ENCODE data around the gene ALG12.

The ALG12 gene

DNA sequence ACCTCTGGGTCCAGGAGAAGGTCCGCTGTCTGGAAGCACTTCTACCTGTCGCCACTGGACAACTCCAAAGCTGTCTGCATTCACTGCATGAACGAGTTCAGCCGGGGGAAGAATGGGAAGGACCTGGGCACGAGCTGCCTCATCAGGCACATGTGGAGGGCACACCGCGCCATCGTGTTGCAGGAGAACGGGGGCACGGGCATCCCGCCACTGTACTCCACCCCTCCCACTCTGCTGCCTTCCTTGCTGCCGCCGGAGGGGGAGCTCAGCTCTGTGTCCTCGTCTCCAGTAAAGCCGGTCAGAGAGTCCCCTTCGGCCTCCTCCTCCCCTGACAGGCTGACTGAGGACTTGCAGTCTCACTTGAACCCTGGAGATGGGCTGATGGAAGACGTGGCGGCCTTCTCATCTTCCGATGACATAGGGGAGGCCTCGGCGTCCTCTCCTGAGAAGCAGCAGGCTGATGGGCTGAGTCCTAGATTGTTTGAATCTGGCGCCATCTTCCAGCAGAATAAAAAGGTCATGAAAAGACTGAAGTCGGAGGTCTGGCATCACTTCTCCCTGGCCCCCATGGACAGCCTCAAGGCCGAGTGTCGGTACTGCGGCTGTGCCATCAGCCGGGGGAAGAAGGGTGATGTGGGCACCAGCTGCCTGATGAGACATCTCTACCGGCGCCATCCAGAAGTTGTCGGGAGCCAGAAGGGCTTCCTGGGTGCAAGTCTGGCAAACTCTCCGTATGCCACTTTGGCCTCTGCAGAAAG is 33.6 kb downstream of the ALG12 start:
- H3K4me3 ChIP-seq (ENCODE audit: low read depth, low read length), result no peak overlapping the region
- TF ChIP-seq, protein P1, sequence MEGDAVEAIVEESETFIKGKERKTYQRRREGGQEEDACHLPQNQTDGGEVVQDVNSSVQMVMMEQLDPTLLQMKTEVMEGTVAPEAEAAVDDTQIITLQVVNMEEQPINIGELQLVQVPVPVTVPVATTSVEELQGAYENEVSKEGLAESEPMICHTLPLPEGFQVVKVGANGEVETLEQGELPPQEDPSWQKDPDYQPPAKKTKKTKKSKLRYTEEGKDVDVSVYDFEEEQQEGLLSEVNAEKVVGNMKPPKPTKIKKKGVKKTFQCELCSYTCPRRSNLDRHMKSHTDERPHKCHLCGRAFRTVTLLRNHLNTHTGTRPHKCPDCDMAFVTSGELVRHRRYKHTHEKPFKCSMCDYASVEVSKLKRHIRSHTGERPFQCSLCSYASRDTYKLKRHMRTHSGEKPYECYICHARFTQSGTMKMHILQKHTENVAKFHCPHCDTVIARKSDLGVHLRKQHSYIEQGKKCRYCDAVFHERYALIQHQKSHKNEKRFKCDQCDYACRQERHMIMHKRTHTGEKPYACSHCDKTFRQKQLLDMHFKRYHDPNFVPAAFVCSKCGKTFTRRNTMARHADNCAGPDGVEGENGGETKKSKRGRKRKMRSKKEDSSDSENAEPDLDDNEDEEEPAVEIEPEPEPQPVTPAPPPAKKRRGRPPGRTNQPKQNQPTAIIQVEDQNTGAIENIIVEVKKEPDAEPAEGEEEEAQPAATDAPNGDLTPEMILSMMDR (IDR thresholded peaks at IDR 0.05; ENCODE audit: borderline replicate concordance, insufficient read depth, low read depth, low read length), result no peak

DNA sequence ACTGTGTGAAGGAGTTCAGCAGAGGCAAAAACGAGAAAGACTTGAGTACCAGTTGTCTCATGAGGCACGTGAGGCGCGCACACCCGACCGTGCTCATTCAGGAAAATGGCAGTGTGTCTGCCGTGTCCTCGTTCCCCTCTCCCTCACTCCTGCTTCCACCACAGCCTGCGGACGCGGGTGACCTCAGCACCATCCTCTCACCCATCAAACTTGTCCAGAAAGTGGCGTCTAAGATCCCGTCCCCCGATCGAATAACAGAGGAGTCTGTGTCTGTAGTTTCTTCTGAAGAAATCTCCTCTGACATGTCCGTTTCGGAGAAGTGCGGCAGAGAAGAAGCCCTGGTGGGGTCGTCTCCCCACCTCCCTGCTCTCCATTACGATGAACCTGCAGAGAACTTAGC is 34.2 kb downstream of the ALG12 start:
- TF ChIP-seq, protein P1 (IDR thresholded peaks at IDR 0.05; ENCODE audit: borderline replicate concordance, insufficient read depth, low read depth, low read length), result no peak
- H3K4me3 ChIP-seq (ENCODE audit: low read depth, low read length), result no peak overlapping the region

DNA sequence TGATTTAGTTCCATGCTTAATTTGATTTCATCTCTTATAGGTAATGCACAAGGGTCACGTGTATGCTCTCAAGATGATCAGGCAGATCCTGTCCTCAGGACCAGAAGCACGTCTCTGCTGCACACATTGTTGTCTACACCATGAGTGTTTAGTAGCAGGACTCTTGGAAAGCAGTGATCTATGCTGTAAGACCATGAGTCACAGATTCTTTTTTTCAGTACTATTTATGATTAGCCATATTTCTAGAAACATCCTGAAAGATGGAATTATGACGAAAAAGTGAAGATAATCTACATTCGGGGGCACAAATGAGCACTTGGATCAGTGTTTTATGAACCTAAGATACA is 35.0 kb downstream of the ALG12 start:
- TF ChIP-seq, protein P1 (IDR thresholded peaks at IDR 0.05; ENCODE audit: borderline replicate concordance, insufficient read depth, low read depth, low read length), result no peak

DNA sequence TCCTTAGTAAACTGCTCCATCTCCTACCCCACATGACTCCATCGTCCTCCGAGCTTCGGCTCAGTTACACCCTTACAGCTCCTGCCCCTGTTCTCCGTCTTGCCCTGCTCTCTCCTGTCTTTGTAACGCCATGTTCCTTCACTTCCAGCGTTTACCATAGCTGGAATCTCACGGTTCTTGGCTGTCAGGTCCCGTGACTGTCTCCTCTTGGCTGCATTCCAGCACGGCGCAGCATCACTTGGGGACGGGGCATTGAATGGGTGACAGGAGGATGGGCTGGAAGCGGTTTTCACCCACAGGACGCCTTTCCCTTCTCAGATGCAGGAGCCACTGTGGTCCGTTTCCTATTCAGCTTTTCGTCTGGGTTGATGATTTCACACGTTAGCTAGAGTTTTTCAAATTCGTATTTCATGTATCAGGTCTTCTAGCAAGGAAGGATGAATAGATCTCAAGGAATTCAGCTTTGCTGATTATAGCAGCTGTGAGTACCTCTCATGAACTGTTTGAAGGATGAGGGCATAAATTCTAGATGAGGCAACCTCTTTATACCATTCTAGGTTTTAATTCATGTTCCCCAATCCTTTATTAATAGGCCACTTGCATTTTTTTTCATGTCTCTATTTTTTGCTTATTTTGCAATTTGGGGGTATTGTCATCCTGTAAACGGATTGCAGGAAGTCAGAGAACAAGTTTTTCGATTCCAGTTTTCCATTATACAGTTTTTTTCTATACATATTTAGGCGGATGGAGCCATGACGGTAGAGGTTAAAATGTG is 35.5 kb downstream of the ALG12 start:
- TF ChIP-seq, protein P1 (IDR thresholded peaks at IDR 0.05; ENCODE audit: borderline replicate concordance, insufficient read depth, low read depth, low read length), result no peak
- H3K4me3 ChIP-seq (ENCODE audit: low read depth, low read length), result no peak overlapping the region

More for the DNA sequence above, 35.0 kb downstream of the ALG12 start:
- H3K4me3 ChIP-seq (ENCODE audit: low read depth, low read length), result no peak overlapping the region

DNA sequence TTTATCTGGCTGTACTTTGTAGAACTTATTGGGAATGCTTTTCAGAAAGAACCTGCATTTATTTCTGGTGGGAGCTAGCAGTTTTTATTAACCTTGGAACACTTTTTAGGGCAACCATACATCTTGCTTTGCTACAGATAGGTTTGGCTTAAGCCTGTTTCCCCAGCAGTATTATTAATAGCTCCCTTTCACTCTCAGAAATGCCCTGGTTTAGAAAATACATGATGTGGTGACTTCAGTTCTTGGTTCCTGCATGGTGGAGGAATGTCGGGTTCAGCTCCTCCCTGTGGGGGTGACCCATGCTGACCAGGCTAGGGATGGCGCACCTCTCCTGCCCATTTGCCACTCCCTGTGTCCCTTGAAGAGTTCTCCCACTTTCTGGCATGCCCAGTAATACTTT is 36.4 kb downstream of the ALG12 start:
- H3K4me3 ChIP-seq (ENCODE audit: low read depth, low read length), result no peak overlapping the region
- TF ChIP-seq, protein P1 (IDR thresholded peaks at IDR 0.05; ENCODE audit: borderline replicate concordance, insufficient read depth, low read depth, low read length), result no peak

DNA sequence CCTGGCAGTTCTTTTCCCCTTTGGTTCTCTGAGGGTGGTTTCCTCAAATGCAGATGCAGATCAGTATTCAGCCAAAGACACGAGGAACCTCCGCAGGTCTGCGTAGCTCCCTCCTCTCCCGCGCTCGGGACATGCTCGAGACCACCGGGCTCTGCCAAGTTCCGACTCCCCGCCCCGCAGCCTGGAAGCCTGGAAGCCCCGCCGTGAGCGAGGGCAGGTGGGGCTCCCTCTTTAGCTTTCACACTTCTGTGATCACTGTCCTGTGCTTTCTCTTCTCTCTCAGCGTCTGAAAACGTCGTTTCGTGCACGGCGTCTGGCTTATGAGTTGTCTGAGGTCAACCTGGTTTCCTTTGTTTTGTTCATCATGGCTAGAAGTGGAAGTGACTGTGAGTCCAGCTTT is 38.0 kb downstream of the ALG12 start:
- peak overlapping the region; percentile 24 for H3K4me3 ChIP-seq (ENCODE audit: low read depth, low read length)
- TF ChIP-seq, protein P1 (IDR thresholded peaks at IDR 0.05; ENCODE audit: borderline replicate concordance, insufficient read depth, low read depth, low read length), result no peak

DNA sequence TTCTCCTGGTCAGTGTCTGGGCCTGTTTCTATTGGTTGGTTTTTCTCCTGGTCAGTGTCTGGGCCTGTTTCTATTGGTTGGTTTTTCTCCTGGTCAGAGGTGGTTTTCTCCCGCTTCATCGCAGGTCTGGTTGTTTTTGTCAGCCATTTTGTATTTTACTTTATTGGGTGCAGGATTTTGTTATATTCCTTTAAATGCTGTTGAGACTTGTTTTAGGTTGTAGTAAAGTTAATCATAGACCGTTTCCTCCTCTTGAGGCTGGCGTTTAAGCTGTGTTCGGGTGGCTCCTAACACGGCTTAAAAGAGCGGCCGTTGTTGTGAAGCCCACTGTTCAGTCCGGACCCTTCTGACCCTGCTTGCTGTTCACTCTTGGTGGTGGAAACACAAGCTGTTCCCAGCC is 38.4 kb downstream of the ALG12 start:
- TF ChIP-seq, protein P1 (IDR thresholded peaks at IDR 0.05; ENCODE audit: borderline replicate concordance, insufficient read depth, low read depth, low read length), result no peak
- H3K4me3 ChIP-seq (ENCODE audit: low read depth, low read length), result no peak overlapping the region

Measured in GM12875 (cell line).